ENCODE results near the gene FAS.
A peak's percentile ranks its signal among the peaks of the same experiment; 100 is the strongest.

FAS gene

DNA sequence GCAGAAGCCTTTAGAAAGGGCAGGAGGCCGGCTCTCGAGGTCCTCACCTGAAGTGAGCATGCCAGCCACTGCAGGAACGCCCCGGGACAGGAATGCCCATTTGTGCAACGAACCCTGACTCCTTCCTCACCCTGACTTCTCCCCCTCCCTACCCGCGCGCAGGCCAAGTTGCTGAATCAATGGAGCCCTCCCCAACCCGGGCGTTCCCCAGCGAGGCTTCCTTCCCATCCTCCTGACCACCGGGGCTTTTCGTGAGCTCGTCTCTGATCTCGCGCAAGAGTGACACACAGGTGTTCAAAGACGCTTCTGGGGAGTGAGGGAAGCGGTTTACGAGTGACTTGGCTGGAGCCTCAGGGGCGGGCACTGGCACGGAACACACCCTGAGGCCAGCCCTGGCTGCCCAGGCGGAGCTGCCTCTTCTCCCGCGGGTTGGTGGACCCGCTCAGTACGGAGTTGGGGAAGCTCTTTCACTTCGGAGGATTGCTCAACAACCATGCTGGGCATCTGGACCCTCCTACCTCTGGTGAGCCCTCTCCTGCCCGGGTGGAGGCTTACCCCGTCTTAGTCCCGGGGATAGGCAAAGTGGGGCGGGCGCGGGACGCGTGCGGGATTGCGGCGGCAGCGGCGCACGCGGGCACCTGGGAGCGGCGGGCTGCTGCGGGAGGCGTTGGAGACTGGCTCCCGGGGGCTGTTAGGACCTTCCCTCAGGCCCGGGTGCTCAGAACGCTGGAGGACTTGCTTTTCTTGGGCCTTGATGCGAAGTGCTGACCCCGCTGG lies at the start of gene FAS:
TSS of gene FAS (plus strand) at position 415 of the 777 bp plus-strand sequence. CDS start at position 494, 79 bp downstream.
- H3K27ac ChIP-seq = peak within 1 kb of the TSS; percentile 33; the same call in 1 of the 2 replicates
- peak within 1 kb of the TSS; percentile 88 for H3K4me2 ChIP-seq
- H3K9me3 ChIP-seq = no peaks in the 10 kb centered on the region
- H3K4me3 ChIP-seq = peak within 1 kb of the TSS; percentile 75
- H3K36me3 ChIP-seq = no peaks in the 10 kb centered on the region
- H3K9ac ChIP-seq = peak within 1 kb of the TSS; percentile 66
- no peaks in the 10 kb centered on the region for H3K27me3 ChIP-seq
- TF ChIP-seq Cebpa-rat (IDR thresholded peaks at IDR 0.05) = peak; percentile 57; the same call in 1 of the 2 replicates
- H3K4me1 ChIP-seq = peaks cover 30% of the 10 kb centered on the region
- H4K20me1 ChIP-seq = no peaks in the 10 kb centered on the region

DNA sequence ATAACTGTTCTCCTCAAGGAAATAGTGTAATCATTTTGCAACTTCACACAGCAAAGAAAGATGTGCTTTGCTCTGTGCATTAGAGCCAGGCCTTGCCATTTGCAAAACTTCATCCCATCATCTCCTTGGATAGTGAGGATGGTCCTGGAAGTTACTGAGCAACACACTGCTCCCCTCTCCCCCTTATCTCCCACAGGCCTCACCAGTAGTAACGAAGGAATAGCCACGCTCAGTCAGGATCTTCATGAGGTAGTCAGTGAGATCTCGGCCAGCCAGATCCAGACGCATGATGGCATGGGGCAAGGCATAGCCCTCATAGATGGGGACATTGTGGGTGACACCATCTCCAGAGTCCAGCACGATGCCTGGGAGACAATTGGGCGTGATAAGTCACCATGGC lies 49.6 kb upstream of the FAS start:
- no peaks in the 10 kb centered on the region for H3K36me3 ChIP-seq
- no peaks in the 10 kb centered on the region for H3K27me3 ChIP-seq
- H4K20me1 ChIP-seq = no peaks in the 10 kb centered on the region
- no peak for TF ChIP-seq Cebpa-rat (IDR thresholded peaks at IDR 0.05)
- H3K4me3 ChIP-seq = no peak overlapping the region
- H3K4me1 ChIP-seq = peaks cover 18% of the 10 kb centered on the region
- H3K9ac ChIP-seq = no peak overlapping the region
- H3K27ac ChIP-seq = no peak overlapping the region
- H3K9me3 ChIP-seq = no peaks in the 10 kb centered on the region
- no peak overlapping the region for H3K4me2 ChIP-seq

DNA sequence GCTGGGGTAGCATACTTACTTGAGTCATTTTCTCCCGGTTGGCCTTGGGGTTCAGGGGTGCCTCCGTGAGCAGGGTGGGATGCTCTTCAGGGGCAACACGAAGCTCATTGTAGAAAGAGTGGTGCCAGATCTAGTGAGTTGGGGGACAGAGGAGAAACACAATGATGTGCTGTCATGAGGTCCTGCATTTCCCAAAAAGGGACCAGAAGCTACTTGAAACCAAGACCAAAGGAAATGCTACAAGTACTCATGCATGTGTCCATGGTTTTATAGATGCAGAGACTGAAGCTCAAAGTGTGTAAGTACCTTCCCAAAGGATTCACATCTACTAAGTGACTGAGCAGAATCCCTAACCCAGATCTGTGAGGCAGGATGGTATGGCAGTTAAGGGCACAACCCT lies 46.8 kb upstream of the FAS start:
- no peak overlapping the region for H3K9ac ChIP-seq
- H3K4me2 ChIP-seq = no peak overlapping the region
- no peak overlapping the region for H3K27ac ChIP-seq
- no peak overlapping the region for H3K4me3 ChIP-seq
- H3K9me3 ChIP-seq = no peaks in the 10 kb centered on the region
- H3K4me1 ChIP-seq = peaks cover 18% of the 10 kb centered on the region
- no peaks in the 10 kb centered on the region for H4K20me1 ChIP-seq
- H3K27me3 ChIP-seq = no peaks in the 10 kb centered on the region
- no peaks in the 10 kb centered on the region for H3K36me3 ChIP-seq
- no peak for TF ChIP-seq Cebpa-rat (IDR thresholded peaks at IDR 0.05)

DNA sequence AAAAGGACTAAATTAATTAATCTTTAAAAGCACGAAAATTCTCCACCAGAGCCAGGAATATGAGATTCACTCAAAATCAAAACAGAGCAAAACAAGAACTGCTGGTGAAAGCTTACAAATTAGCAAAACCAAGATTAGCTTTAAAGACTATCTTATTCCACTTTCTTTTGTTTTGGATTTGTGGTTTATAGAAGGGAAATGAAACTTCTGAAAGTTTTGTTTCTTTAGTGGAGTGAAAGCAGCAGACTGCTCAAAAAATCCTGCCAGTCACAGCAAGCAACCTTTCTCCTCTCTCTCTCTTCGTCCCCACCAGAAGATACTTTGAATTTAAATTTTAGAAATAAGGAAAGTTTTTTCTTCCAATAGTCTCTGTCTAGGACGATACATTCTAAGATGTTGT lies 45.8 kb upstream of the FAS start:
- no peak for TF ChIP-seq Cebpa-rat (IDR thresholded peaks at IDR 0.05)
- Histone ChIP-seq H3K4me3 (no peak overlapping the region), H3K9ac (no peak overlapping the region), H3K9me3 (no peaks in the 10 kb centered on the region), H4K20me1 (no peaks in the 10 kb centered on the region), H3K27me3 (no peaks in the 10 kb centered on the region), H3K4me1 (peaks cover 18% of the 10 kb centered on the region), H3K27ac (no peak overlapping the region), H3K4me2 (peak overlapping the region; percentile 51), H3K36me3 (no peaks in the 10 kb centered on the region)

DNA sequence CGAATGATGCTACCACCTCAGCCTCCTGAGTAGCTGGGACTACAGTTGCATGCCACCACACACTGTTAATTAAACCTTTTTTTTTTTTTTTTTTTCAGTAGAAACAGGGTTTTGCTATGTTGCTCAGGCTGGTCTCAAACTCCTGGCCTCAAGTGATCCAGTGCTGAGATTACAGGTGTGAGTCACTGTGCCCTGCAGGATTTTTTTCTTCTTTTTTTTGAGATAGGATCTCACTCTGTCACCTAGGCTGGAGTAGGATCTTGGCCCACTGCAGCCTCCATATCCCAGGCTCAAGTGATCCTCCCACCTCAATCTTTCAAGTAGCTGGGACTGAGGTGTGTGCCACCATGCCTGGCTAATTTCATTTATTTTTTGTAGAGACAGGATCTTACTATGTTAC lies 44.4 kb upstream of the FAS start:
- Histone ChIP-seq H3K4me2 (no peak overlapping the region), H4K20me1 (no peaks in the 10 kb centered on the region), H3K4me3 (no peak overlapping the region), H3K27me3 (no peaks in the 10 kb centered on the region), H3K9me3 (no peaks in the 10 kb centered on the region), H3K4me1 (peaks cover 32% of the 10 kb centered on the region), H3K9ac (no peak overlapping the region), H3K27ac (no peak overlapping the region), H3K36me3 (no peaks in the 10 kb centered on the region)
- no peak for TF ChIP-seq Cebpa-rat (IDR thresholded peaks at IDR 0.05)

DNA sequence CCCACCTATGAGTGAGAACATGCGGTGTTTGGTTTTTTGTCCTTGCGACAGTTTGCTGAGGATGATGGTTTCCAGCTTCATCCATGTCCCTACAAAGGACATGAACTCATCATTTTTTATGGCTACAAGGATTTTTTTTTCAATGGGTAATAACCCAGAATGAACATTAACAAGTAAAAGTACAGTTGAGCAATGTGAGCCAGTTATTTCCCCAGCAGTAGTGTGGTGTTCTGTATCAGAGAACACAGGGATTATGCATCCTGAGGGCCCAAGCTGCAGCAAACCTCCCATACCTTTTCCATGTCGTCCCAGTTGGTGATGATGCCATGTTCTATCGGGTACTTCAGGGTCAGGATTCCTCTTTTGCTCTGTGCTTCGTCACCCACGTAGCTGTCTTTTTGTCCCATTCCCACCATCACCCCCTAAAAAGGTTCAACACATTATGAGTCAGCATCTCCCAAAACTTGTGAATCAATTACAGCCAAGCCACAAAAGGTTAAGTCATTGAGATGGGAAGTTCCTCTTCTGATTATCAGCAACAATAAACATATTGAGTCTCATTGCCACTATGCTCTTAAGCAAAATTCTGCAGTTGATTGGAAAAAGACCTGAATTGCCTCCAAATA lies 43.5 kb upstream of the FAS start:
- H3K27me3 ChIP-seq = no peaks in the 10 kb centered on the region
- no peak for TF ChIP-seq Cebpa-rat (IDR thresholded peaks at IDR 0.05)
- no peak overlapping the region for H3K27ac ChIP-seq
- H3K36me3 ChIP-seq = no peaks in the 10 kb centered on the region
- peaks cover 41% of the 10 kb centered on the region for H3K4me1 ChIP-seq
- H3K4me3 ChIP-seq = no peak overlapping the region
- H4K20me1 ChIP-seq = no peaks in the 10 kb centered on the region
- H3K4me2 ChIP-seq = no peak overlapping the region
- no peaks in the 10 kb centered on the region for H3K9me3 ChIP-seq
- no peak overlapping the region for H3K9ac ChIP-seq

DNA sequence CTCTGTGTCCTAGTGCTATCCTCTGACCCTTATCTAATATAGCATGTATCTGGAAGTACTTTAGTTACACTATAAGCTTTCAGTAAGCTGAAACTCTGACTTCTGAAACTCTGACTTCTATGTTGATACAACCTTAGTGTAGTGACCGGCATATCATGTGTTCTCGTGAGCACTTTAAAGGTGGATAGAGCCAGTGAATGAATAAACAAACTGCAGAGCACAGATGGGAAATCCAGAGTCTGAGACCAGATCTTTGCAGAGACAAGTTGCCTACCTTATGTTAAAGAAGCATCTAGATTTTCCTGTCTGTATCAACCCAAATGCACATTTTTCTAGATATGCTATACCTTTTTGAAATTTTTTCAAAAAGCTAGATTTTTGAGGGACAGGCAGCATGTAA lies 41.5 kb upstream of the FAS start:
- Histone ChIP-seq H3K27ac (no peak overlapping the region), H4K20me1 (no peaks in the 10 kb centered on the region), H3K4me1 (peaks cover 42% of the 10 kb centered on the region), H3K27me3 (no peaks in the 10 kb centered on the region), H3K9ac (no peak overlapping the region), H3K4me2 (no peak overlapping the region), H3K9me3 (no peaks in the 10 kb centered on the region), H3K4me3 (no peak overlapping the region), H3K36me3 (no peaks in the 10 kb centered on the region)
- no peak for TF ChIP-seq Cebpa-rat (IDR thresholded peaks at IDR 0.05)

DNA sequence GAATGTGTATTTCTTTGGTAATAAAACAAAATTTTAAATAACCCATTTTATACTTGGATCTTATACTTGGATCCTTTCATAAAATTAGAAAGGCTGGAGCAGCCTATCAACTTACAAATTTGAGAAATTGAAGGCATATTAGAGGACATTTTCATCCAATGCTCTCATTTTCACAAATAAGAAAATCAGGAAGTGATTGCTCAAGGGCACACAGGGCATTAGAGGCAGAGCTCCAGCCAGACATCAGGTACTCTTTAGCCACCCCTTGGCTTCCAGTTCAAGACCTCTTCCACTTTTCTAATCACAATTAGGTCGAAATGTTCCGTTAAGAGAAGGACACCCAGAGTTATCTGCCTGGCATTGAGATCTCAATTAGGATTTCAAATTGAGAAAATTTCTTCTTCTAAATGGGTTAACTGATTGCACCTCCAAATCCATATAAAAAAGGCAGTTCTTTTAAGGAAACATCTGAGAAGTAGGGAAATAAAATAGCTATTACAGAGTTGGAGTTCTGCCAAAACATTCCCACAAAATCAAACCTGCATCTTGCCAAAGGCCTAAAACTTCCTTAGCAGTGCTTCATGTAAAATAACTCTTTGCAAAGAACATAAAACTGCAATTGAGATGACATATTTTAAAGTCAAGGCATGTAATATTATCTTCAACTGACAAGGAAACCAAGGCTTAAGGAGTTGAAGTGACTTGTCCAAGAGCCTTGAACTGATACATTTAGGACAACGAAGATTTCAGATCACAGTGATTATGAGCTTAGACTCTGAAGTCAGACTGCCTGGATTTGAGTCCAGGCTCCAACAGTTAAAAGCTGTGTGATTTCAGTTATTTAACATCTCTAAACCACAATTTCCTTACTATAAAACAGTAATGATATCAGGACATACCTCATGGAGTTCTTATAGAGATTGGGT lies 40.4 kb upstream of the FAS start:
- TF ChIP-seq Cebpa-rat (IDR thresholded peaks at IDR 0.05) = no peak
- no peaks in the 10 kb centered on the region for H3K36me3 ChIP-seq
- H3K4me1 ChIP-seq = peaks cover 32% of the 10 kb centered on the region
- peak overlapping the region; percentile 64 for H3K4me2 ChIP-seq
- no peak overlapping the region for H3K9ac ChIP-seq
- H4K20me1 ChIP-seq = no peaks in the 10 kb centered on the region
- no peak overlapping the region for H3K4me3 ChIP-seq
- H3K27me3 ChIP-seq = no peaks in the 10 kb centered on the region
- no peak overlapping the region for H3K27ac ChIP-seq
- no peaks in the 10 kb centered on the region for H3K9me3 ChIP-seq

DNA sequence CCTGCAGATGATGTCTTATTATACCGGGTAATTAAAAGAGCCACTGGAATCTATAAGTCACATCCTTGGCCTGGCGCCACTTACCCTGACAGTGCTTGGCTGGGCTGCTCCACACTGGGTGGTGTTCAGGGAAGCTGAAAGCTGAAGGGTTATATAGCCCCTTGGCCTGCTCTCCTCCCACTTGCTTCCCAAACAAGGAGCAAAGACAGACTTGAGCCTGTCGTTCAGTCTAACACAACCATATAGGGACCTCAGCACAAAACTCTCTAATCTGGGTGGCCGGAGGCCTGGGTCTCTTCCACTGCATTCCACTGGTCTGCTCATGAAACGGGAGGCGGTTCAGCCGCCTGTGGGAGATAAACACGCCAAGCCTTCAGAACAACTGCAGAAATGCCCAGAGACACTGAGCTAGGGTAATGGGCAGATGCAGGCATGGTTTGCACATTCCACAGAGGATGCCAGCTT lies 37.9 kb upstream of the FAS start, which contains the start of gene ACTA2:
TSS of gene ACTA2 (minus strand) at position 127 of the 465 bp plus-strand sequence. CDS start 3,843 bp downstream, outside the sequence.
- H4K20me1 ChIP-seq = no peaks in the 10 kb centered on the region
- H3K4me1 ChIP-seq = peaks cover 24% of the 10 kb centered on the region
- H3K4me3 ChIP-seq = no peak within 1 kb of the TSS; the same call in 1 of the 2 replicates
- H3K27ac ChIP-seq = no peak within 1 kb of the TSS
- H3K9ac ChIP-seq = no peak within 1 kb of the TSS
- H3K27me3 ChIP-seq = no peaks in the 10 kb centered on the region
- peak within 1 kb of the TSS; percentile 64 for H3K4me2 ChIP-seq
- H3K9me3 ChIP-seq = no peaks in the 10 kb centered on the region
- no peaks in the 10 kb centered on the region for H3K36me3 ChIP-seq
- TF ChIP-seq Cebpa-rat (IDR thresholded peaks at IDR 0.05) = no peak

Measured in BLaER1 (cell line).